SK-N-MC (cell line): ENCODE measurements around the gene GSE1.

Experiments used
- DNase-seq: peaks from one replicate; pipeline ENCODE4 v3.0.0-alpha.2; 2011; ENCODE audit warnings: low read depth, low spot score
- H3K27ac ChIP-seq: fragments of 200-600 bp; sonication (generic); 2 replicates; pipeline ENCODE4 v1.5.1; 2016; ENCODE audit warnings: mixed run types
- H3K36me3 ChIP-seq: fragments of 200-600 bp; sonication (generic); 2 replicates; pipeline ENCODE4 v1.6.1; 2017; ENCODE audit warnings: antibody characterized with exemption, low read length, mixed read lengths; ENCODE audit not compliant: insufficient read depth
- H3K4me3 ChIP-seq: fragments of 200-600 bp; sonication (generic); 2 replicates; pipeline ENCODE4 v1.5.1; 2016
- H3K9ac ChIP-seq: fragments of 200-600 bp; sonication (generic); 2 replicates; pipeline ENCODE4 v1.8.0; 2017; ENCODE audit warnings: mixed run types, mixed read lengths; ENCODE audit not compliant: insufficient read length
- H3K9me3 ChIP-seq: fragments of 200-600 bp; sonication (generic); 2 replicates; pipeline ENCODE4 v1.6.1; 2017; ENCODE audit warnings: low read depth, mild to moderate bottlenecking, antibody characterized with exemption, low read length, moderate library complexity, mixed read lengths
- EZH2 ChIP-seq: fragments of 200-600 bp; sonication (generic); IDR thresholded peaks from one replicate; pipeline ENCODE4 v1.6.1; 2017; ENCODE audit warnings: antibody characterized with exemption
- FOXP2 ChIP-seq: optimal IDR thresholded peaks from 2 replicates; pipeline ENCODE3; 2011; ENCODE audit warnings: mild to moderate bottlenecking, moderate library complexity; ENCODE audit not compliant: insufficient read depth; ENCODE audit errors: extremely low read length, control extremely low read depth
- POLR2AphosphoS5 ChIP-seq: IDR thresholded peaks from 2 replicates; pipeline ENCODE4 v1.6.1; 2012; ENCODE audit warnings: mild to moderate bottlenecking, low read depth, low read length, borderline replicate concordance

GSE1 gene

GRCh38 chr16:85592700-85593493 is 20.2 kb upstream of the GSE1 start:
- H3K27ac ChIP-seq, result no peak overlapping the region

GRCh38 chr16:85593494-85594221 is 19.5 kb upstream of the GSE1 start:
- Histone ChIP-seq H3K36me3 (no peaks in the 10 kb centered on the region), H3K9ac (no peak overlapping the region), H3K9me3 (no peaks in the 10 kb centered on the region), H3K27ac (no peak overlapping the region), H3K4me3 (no peak overlapping the region)
- DNase-seq, result no peak
- TF ChIP-seq FOXP2, result no peak
- TF ChIP-seq EZH2, result no peak
- TF ChIP-seq POLR2AphosphoS5, result no peak

More at GRCh38 chr16:85592700-85593493, 20.2 kb upstream of the GSE1 start:
- Histone ChIP-seq H3K4me3 (no peak overlapping the region), H3K36me3 (no peaks in the 10 kb centered on the region), H3K9me3 (no peaks in the 10 kb centered on the region), H3K9ac (no peak overlapping the region)
- no peak for DNase-seq
- TF ChIP-seq FOXP2 (no peak), EZH2 (no peak), POLR2AphosphoS5 (no peak)

DNA sequence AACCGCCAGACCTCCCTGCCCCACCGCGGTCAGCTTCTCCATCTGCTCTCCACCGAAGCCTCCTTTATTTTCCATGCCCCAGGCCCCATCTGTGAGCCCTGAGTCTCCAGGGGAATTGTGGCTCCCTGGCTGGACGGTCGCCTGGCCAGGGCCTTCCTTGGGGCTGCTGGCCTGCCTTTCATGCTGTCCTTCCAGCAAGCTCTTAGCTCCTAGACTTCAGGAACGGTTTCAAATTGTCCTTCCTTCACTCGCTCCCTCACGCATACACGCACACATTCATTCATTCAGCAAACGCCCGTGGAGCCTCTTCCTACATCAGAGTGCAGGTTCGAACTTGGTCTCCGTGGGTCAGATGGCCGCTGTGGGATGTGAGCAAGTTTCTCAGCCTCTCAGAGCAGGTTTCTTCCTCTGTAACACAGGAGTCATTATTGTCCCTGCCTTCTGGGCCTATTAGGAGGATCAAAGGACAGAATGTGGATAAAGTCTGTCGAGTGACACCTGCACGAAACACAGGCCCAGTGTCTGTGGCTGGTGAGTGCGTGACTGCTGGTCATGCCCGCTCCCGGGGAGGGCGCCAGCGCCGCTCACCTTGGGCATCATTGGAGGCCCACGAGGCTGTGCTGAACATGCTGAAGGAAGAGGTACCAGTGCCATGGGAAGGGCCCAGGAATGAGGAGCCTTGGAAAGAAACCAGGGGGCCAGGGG is 18.7 kb upstream of the GSE1 start:
- H3K9me3 ChIP-seq, result no peaks in the 10 kb centered on the region
- no peaks in the 10 kb centered on the region for H3K36me3 ChIP-seq
- DNase-seq, result no peak
- no peak overlapping the region for H3K27ac ChIP-seq
- no peak for TF ChIP-seq EZH2
- TF ChIP-seq POLR2AphosphoS5, result no peak
- no peak for TF ChIP-seq FOXP2
- no peak overlapping the region for H3K4me3 ChIP-seq
- no peak overlapping the region for H3K9ac ChIP-seq

GRCh38 chr16:85594978-85595661 is 18.0 kb upstream of the GSE1 start:
- H3K9me3 ChIP-seq, result no peaks in the 10 kb centered on the region
- no peak for TF ChIP-seq POLR2AphosphoS5
- no peak for TF ChIP-seq EZH2
- TF ChIP-seq FOXP2, result no peak
- no peak overlapping the region for H3K9ac ChIP-seq
- no peak overlapping the region for H3K27ac ChIP-seq
- H3K36me3 ChIP-seq, result no peaks in the 10 kb centered on the region
- no peak overlapping the region for H3K4me3 ChIP-seq
- DNase-seq, result no peak

GRCh38 chr16:85595812-85596502 is 17.2 kb upstream of the GSE1 start:
- H3K27ac ChIP-seq, result no peak overlapping the region
- H3K4me3 ChIP-seq, result no peak overlapping the region
- no peak overlapping the region for H3K9ac ChIP-seq
- H3K9me3 ChIP-seq, result no peaks in the 10 kb centered on the region
- H3K36me3 ChIP-seq, result no peaks in the 10 kb centered on the region
- DNase-seq, result no peak
- no peak for TF ChIP-seq POLR2AphosphoS5

GRCh38 chr16:85598141-85598540 is 15.0 kb upstream of the GSE1 start:
- H3K9me3 ChIP-seq, result no peaks in the 10 kb centered on the region
- no peak overlapping the region for H3K9ac ChIP-seq
- no peak overlapping the region for H3K27ac ChIP-seq
- H3K4me3 ChIP-seq, result no peak overlapping the region
- DNase-seq, result no peak
- no peaks in the 10 kb centered on the region for H3K36me3 ChIP-seq
- TF ChIP-seq EZH2 (no peak), FOXP2 (no peak), POLR2AphosphoS5 (no peak)

- no peak for DNase-seq
- Histone ChIP-seq H3K36me3 (no peaks in the 10 kb centered on the region), H3K9ac (no peak overlapping the region), H3K4me3 (no peak overlapping the region), H3K9me3 (no peaks in the 10 kb centered on the region), H3K27ac (no peak overlapping the region)
- TF ChIP-seq POLR2AphosphoS5, result no peak
- TF ChIP-seq EZH2, result no peak
- no peak for TF ChIP-seq FOXP2
Measured at GRCh38 chr16:85600078-85600477, 13.0 kb upstream of the GSE1 start.
